ENCODE measurements around the gene R3HDM2. TPM values are rescaled to one million over a fixed set of nuclear protein-coding genes. Genes with fewer than 3 reads are reported as not detected.

R3HDM2 gene
- total RNA-seq, 4 donors from 2014 or later: 26.3 to 56.9 (median 33.3) TPM

DNA sequence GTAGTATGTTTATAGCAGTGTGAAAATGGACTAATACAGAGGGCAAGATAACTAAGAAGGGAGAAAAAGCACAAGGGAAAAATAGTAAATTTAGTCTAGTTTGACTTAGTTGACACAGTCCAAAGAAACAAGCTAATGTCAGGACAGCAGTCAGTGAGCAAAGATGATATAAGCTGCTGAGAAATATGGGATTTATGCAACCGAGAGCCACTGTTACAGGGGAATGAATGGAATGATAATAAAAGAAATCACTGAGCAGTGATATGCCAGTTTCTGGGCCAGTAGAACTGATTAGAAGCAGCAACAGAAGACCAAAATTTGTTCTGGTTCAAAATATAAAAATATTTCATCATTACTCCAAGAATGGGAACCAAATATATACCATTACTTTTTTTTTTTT, 60.1 kb downstream of the R3HDM2 start:
- Histone ChIP-seq H3K27me3 (no peaks in the 10 kb centered on the region), H3K36me3 (no peaks in the 10 kb centered on the region), H3K9me3 (no peaks in the 10 kb centered on the region), H3K27ac (no peak overlapping the region), H3K4me1 (peaks cover 4 to 27% (median 6%) of the 10 kb centered on the region in 4 donors), H3K4me3 (no peak overlapping the region)
- no peak for TF ChIP-seq POLR2AphosphoS5 (IDR thresholded peaks at IDR 0.05)
- no peak for TF ChIP-seq EP300 (IDR thresholded peaks at IDR 0.05; ENCODE audit: low read depth)
- TF ChIP-seq, protein P1, sequence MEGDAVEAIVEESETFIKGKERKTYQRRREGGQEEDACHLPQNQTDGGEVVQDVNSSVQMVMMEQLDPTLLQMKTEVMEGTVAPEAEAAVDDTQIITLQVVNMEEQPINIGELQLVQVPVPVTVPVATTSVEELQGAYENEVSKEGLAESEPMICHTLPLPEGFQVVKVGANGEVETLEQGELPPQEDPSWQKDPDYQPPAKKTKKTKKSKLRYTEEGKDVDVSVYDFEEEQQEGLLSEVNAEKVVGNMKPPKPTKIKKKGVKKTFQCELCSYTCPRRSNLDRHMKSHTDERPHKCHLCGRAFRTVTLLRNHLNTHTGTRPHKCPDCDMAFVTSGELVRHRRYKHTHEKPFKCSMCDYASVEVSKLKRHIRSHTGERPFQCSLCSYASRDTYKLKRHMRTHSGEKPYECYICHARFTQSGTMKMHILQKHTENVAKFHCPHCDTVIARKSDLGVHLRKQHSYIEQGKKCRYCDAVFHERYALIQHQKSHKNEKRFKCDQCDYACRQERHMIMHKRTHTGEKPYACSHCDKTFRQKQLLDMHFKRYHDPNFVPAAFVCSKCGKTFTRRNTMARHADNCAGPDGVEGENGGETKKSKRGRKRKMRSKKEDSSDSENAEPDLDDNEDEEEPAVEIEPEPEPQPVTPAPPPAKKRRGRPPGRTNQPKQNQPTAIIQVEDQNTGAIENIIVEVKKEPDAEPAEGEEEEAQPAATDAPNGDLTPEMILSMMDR (IDR thresholded peaks at IDR 0.05): no peak
- no peak for TF ChIP-seq POLR2A (IDR thresholded peaks at IDR 0.05)
- in situ Hi-C loops (cut with MboI; ENCODE audit: low pct_ligation_motif_present in 1 of 4, low pct_unique_long_range_greater_than_20kb in 1 of 4, low sequenced_read_pairs in 3 of 4) (no loop called here), intact Hi-C loops (cut with DNase I; ENCODE audit: low total_unique reads) (no loop called here)
- 60 to 61% methylated on average over 1 of the region's 1 CpG for WGBS, 2 donors (ENCODE audit: low coverage in 1 of 2)
- no peak for DNase-seq

DNA sequence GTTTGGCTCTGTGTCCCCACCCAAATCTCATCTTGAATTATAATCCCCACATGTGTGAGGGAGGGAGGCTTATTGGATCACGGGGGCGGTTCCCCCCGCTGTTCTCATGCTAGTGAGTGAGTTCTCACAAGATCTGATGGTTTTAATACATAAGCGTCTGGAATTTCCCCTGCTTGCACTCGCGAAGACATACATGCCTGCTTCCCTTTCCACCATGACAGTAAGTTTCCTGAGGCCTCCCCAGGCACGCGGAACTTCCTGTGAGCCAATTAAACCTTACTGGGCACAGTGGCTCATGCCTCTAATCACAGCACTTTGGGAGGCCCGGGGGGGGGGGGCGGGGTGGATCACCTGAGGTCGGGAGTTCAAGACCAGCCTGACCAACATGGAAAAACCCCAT, 60.8 kb downstream of the R3HDM2 start:
- peaks cover 4 to 27% (median 6%) of the 10 kb centered on the region in 4 donors for H3K4me1 ChIP-seq
- no peaks in the 10 kb centered on the region for H3K36me3 ChIP-seq
- no peak for TF ChIP-seq POLR2AphosphoS5 (IDR thresholded peaks at IDR 0.05)
- no peaks in the 10 kb centered on the region for H3K9me3 ChIP-seq
- no peak overlapping the region for H3K4me3 ChIP-seq
- H3K27ac ChIP-seq: no peak overlapping the region
- no peaks in the 10 kb centered on the region for H3K27me3 ChIP-seq
- no peak for DNase-seq
- WGBS, 2 donors (ENCODE audit: low coverage in 1 of 2): 93 to 100% methylated on average over 3 to 11 of the region's 11 CpGs
- intact Hi-C loops (cut with DNase I; ENCODE audit: low total_unique reads): no loop called here
- in situ Hi-C loops (cut with MboI; ENCODE audit: low pct_ligation_motif_present in 1 of 4, low pct_unique_long_range_greater_than_20kb in 1 of 4, low sequenced_read_pairs in 3 of 4): no loop called here

DNA sequence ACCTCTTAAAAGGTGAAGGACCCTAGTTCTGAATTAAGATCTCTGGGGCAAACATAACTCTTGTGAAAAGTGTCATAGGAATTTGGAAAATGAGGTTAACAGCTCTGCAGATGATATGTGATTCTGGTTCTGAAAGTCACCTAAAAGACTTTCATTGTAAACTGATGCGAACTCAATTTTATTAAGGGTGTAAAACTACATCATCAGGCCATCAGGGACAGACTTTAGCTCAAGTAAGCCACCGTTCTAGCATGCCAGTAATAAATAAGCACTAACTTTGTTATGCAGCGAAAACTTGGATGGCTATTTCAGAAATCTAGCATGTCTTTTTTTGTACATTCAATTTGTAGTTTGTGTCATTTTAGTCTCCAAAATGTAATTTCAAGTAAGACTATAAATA, 61.6 kb downstream of the R3HDM2 start:
- in situ Hi-C loops (cut with MboI; ENCODE audit: low pct_ligation_motif_present in 1 of 4, low pct_unique_long_range_greater_than_20kb in 1 of 4, low sequenced_read_pairs in 3 of 4) (no loop called here), intact Hi-C loops (cut with DNase I; ENCODE audit: low total_unique reads) (no loop called here)
- Histone ChIP-seq H3K9me3 (no peaks in the 10 kb centered on the region), H3K4me1 (peaks cover 4 to 27% (median 6%) of the 10 kb centered on the region in 4 donors), H3K4me3 (no peak overlapping the region), H3K27ac (no peak overlapping the region), H3K27me3 (no peaks in the 10 kb centered on the region), H3K36me3 (no peaks in the 10 kb centered on the region)
- 88 to 89% methylated on average over 3 of the region's 3 CpGs for WGBS, 2 donors (ENCODE audit: low coverage in 1 of 2)
- no peak for DNase-seq
- TF ChIP-seq POLR2AphosphoS5 (IDR thresholded peaks at IDR 0.05): no peak

DNA sequence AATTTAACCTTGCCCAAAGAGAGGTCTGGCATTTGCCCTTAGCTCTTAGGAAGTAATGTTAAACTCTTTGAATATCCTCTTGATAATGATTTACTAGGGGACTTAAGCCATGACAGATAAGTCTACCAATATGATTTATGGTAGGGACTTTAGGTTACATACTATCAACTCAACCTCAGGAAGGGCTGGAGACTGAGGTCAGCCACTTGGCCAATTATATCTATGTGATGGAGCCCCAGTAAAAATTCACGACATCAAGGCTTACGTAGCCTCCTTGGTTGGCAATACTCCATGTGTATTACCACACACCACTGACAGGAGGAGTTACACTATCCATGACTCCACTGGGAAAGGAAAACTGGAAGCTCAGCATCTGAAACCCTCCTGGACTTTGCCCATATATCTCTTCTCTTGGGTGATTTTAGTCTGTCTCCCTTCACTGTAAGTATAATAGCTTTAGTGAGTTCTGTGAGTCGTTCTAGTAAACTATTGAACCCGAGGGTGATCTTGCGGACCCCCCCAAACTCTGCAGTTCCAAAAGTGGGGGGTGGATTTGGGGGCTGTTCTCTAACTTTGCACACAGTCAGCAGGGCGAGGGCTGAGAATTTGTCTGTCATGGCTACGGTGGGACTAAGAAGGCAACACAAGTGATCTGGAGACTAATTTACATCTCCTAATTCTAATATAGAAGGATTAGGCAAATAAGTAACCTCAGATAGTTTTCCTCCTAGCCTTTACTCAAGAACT, 62.3 kb downstream of the R3HDM2 start:
- Histone ChIP-seq H3K36me3 (no peaks in the 10 kb centered on the region), H3K4me1 (peaks cover 4 to 27% (median 6%) of the 10 kb centered on the region in 4 donors), H3K4me3 (no peak overlapping the region), H3K27me3 (no peaks in the 10 kb centered on the region), H3K27ac (no peak overlapping the region), H3K9me3 (no peaks in the 10 kb centered on the region)
- peak; percentile 16 for DNase-seq
- in situ Hi-C loops (cut with MboI; ENCODE audit: low pct_ligation_motif_present in 1 of 4, low pct_unique_long_range_greater_than_20kb in 1 of 4, low sequenced_read_pairs in 3 of 4) (no loop called here), intact Hi-C loops (cut with DNase I; ENCODE audit: low total_unique reads) (no loop called here)
- TF ChIP-seq POLR2A (IDR thresholded peaks at IDR 0.05): no peak
- TF ChIP-seq, protein P1 (IDR thresholded peaks at IDR 0.05): peak in 1 of 5 experiments; percentile 18
- TF ChIP-seq POLR2AphosphoS5 (IDR thresholded peaks at IDR 0.05): peak in 1 of 3 donors; percentile 52
- no peak for TF ChIP-seq EP300 (IDR thresholded peaks at IDR 0.05; ENCODE audit: low read depth)
- 78 to 89% methylated on average over 3 to 7 of the region's 7 CpGs for WGBS, 2 donors (ENCODE audit: low coverage in 1 of 2)

DNA sequence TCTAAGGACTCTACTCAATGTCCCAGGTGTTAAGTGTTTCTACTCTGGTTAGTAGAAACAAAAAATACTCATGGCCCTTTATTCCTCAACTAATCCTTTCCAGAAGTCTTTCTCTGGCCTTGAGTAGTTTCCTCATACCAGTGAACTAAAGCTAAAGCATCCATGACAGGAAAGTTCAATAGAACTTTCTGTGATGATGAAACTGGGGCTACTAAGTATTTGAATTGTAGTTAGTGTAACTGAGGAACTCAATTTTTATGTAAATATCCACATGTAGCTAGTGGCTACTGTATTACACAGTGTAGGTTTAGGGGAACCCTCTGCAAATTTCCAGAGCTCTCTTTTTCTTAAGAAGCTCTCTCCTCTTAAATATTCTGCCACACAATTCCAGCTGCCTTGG, 63.7 kb downstream of the R3HDM2 start:
- intact Hi-C loops (cut with DNase I; ENCODE audit: low total_unique reads): no loop called here

More for the DNA sequence above, 63.7 kb downstream of the R3HDM2 start:
- Histone ChIP-seq H3K36me3 (no peaks in the 10 kb centered on the region), H3K27me3 (no peaks in the 10 kb centered on the region), H3K4me1 (peaks cover 4 to 23% (median 6%) of the 10 kb centered on the region in 4 donors), H3K27ac (no peak overlapping the region), H3K9me3 (no peaks in the 10 kb centered on the region), H3K4me3 (no peak overlapping the region)
- in situ Hi-C loops (cut with MboI; ENCODE audit: low pct_ligation_motif_present in 1 of 4, low pct_unique_long_range_greater_than_20kb in 1 of 4, low sequenced_read_pairs in 3 of 4): no loop called here
- no peak for TF ChIP-seq EP300 (IDR thresholded peaks at IDR 0.05; ENCODE audit: low read depth)
- TF ChIP-seq POLR2A (IDR thresholded peaks at IDR 0.05): no peak
- TF ChIP-seq, protein P1 (IDR thresholded peaks at IDR 0.05): no peak
- no peak for TF ChIP-seq POLR2AphosphoS5 (IDR thresholded peaks at IDR 0.05)
- no peak for DNase-seq

All from transverse colon (tissue), 4 donors.